Liver (tissue), 9 donors: ENCODE results near the gene PROX2. TPM values are rescaled to one million over a fixed set of nuclear protein-coding genes. Genes with fewer than 3 reads are reported as not detected.

Source experiments
- DNase-seq: peaks from one replicate; pipeline ENCODE4 v3.0.0-alpha.2; 2017; ENCODE audit warnings: low spot score
- H3K27ac ChIP-seq, 2 donors: one replicate each; pipeline ENCODE4 v1.7.0; 2013; ENCODE audit warnings: inconsistent platforms in 2 of 2, low read length in 2 of 2, control low read depth in 1 of 2, low read depth in 1 of 2, mild to moderate bottlenecking in 1 of 2
- H3K27me3 ChIP-seq, 4 donors: one replicate each; pipeline versions ENCODE4 v1.6.1 to v1.7.0; 2013; ENCODE audit warnings: low read length in 3 of 4, inconsistent platforms in 1 of 4, mild to moderate bottlenecking in 1 of 4, moderate library complexity in 1 of 4; ENCODE audit not compliant: control insufficient read depth in 4 of 4, insufficient read depth in 4 of 4
- H3K36me3 ChIP-seq, 4 donors: one replicate each; pipeline versions ENCODE4 v1.6.1 to v1.7.0; 2013; ENCODE audit warnings: low read length in 3 of 4, mild to moderate bottlenecking in 3 of 4, low read depth in 1 of 4, moderate library complexity in 1 of 4; ENCODE audit not compliant: control insufficient read depth in 4 of 4, insufficient read depth in 3 of 4
- H3K4me1 ChIP-seq, 4 donors: one replicate each; pipeline versions ENCODE4 v1.6.1 to v1.7.0; 2013; ENCODE audit warnings: low read length in 3 of 4, mild to moderate bottlenecking in 3 of 4, moderate library complexity in 1 of 4; ENCODE audit not compliant: control insufficient read depth in 4 of 4, insufficient read depth in 4 of 4
- H3K4me3 ChIP-seq, 3 donors: one replicate each; pipeline versions ENCODE4 v1.6.1 to v1.7.0; 2013; ENCODE audit warnings: low read length in 3 of 3, control low read depth in 1 of 3, low read depth in 1 of 3, mild to moderate bottlenecking in 1 of 3
- H3K9ac ChIP-seq, 2 donors: one replicate each; pipeline ENCODE4 v1.7.0; 2013; ENCODE audit warnings: low read length in 2 of 2, mild to moderate bottlenecking in 2 of 2, moderate library complexity in 2 of 2, control low read depth in 1 of 2, low read depth in 1 of 2
- H3K9me3 ChIP-seq, 4 donors: one replicate each; pipeline versions ENCODE4 v1.6.1 to v1.7.0; 2013; ENCODE audit warnings: low read length in 3 of 4; ENCODE audit not compliant: control insufficient read depth in 4 of 4
- CTCF ChIP-seq: fragments of 150-350 bp; IDR thresholded peaks from 2 replicates; pipeline ENCODE4 v1.5.1; 2017; ENCODE audit warnings: improper control_type of control experiment, low read depth, low read length; ENCODE audit not compliant: missing input control
- EGR1 ChIP-seq, 2 donors: IDR thresholded peaks; 2 replicates each; pipeline ENCODE4 v1.6.1; 2016 to 2018; ENCODE audit warnings: antibody characterized with exemption in 2 of 2, low read depth in 2 of 2
- FOXA1 ChIP-seq: IDR thresholded peaks from 2 replicates; pipeline ENCODE4 v1.6.1; 2016; ENCODE audit warnings: antibody characterized with exemption
- FOXA2 ChIP-seq: IDR thresholded peaks from 2 replicates; pipeline ENCODE4 v1.6.1; 2016; ENCODE audit warnings: antibody characterized with exemption
- GABPA ChIP-seq, 2 donors: IDR thresholded peaks in 1 of 2; conservative IDR thresholded peaks in 1 of 2; 2 replicates each; pipeline ENCODE4 v1.6.1; 2016; ENCODE audit warnings: antibody characterized with exemption in 2 of 2, mild to moderate bottlenecking in 1 of 2, moderate library complexity in 1 of 2
- HNF4A ChIP-seq, 2 donors: conservative IDR thresholded peaks; 2 replicates each; pipeline ENCODE4 v1.6.1; 2016; ENCODE audit warnings: antibody characterized with exemption in 2 of 2, mild to moderate bottlenecking in 2 of 2
- HNF4G ChIP-seq: IDR thresholded peaks from 2 replicates; pipeline ENCODE4 v1.6.1; 2016; ENCODE audit warnings: antibody characterized with exemption
- JUND ChIP-seq, 2 donors: IDR thresholded peaks; 2 replicates each; pipeline ENCODE4 v1.6.1; 2016; ENCODE audit warnings: antibody characterized with exemption in 2 of 2
- MAX ChIP-seq: IDR thresholded peaks from 2 replicates; pipeline ENCODE4 v1.6.1; 2016; ENCODE audit warnings: antibody characterized with exemption
- NR2F2 ChIP-seq: IDR thresholded peaks from 2 replicates; pipeline ENCODE4 v1.6.1; 2016; ENCODE audit warnings: antibody characterized with exemption
- RAD21 ChIP-seq, 2 donors: IDR thresholded peaks; 2 replicates each; pipeline ENCODE4 v1.6.1; 2016; ENCODE audit warnings: antibody characterized with exemption in 2 of 2, mild to moderate bottlenecking in 2 of 2
- RXRA ChIP-seq, 2 donors: IDR thresholded peaks; 2 replicates each; pipeline ENCODE4 v1.6.1; 2017 to 2018; ENCODE audit warnings: antibody characterized with exemption in 2 of 2, mild to moderate bottlenecking in 1 of 2
- SP1 ChIP-seq: IDR thresholded peaks from 2 replicates; pipeline ENCODE4 v1.6.1; 2018; ENCODE audit warnings: antibody characterized with exemption, mild to moderate bottlenecking
- TAF1 ChIP-seq: conservative IDR thresholded peaks from 2 replicates; pipeline ENCODE4 v1.6.1; 2016; ENCODE audit warnings: antibody characterized with exemption, mild to moderate bottlenecking
- YY1 ChIP-seq: IDR thresholded peaks from 2 replicates; pipeline ENCODE4 v1.6.1; 2016; ENCODE audit warnings: antibody characterized with exemption, mild to moderate bottlenecking
- ZBTB33 ChIP-seq: IDR thresholded peaks from 2 replicates; pipeline ENCODE4 v1.6.1; 2016; ENCODE audit warnings: antibody characterized with exemption
- WGBS: extraction: QIAGEN DNeasy Blood & Tissue Kit; methylation state at CpG from one replicate; pipeline ENCODE4 v1.1.7; 2013; 5-methylcytosine and 5-hydroxymethylcytosine counted together
- polyA plus RNA-seq, 2 donors: library from polyadenylated mRNA; stranded (reverse) in 1 of 2; unstranded in 1 of 2; fragments of 200-250 nt in 1 of 2; fragments of >200 nt in 1 of 2; fragmentation: Nextera tagmentation in 1 of 2; extraction: Ambion mirVana in 1 of 2; gene quantifications; one replicate each; pipeline versions ENCODE4 v1.2.1 to v1.2.3, GENCODE V29; 2013 to 2015
- total RNA-seq, 2 donors: library from RNA; depleted of rRNA; stranded (reverse); fragments of >200 nt; gene quantifications; one replicate each; pipeline ENCODE4 v1.2.3, GENCODE V29; 2014
- TF ChIP-seq, protein P1 (sequence below): IDR thresholded peaks from 2 replicates; pipeline ENCODE4 v1.6.1; 2016; ENCODE audit warnings: antibody characterized with exemption
- TF ChIP-seq, protein P2 (sequence below): IDR thresholded peaks from 2 replicates; pipeline ENCODE4 v1.6.1; 2016; ENCODE audit warnings: antibody characterized with exemption, mild to moderate bottlenecking
- donor health status: healthy.
- donor health status: healthy.
- donor health status: healthy.
- donor health status: healthy.
- donor health status: healthy.

Gene PROX2
- total and polyA plus RNA-seq, 4 donors = 0.06 TPM; not detected in 3

DNA sequence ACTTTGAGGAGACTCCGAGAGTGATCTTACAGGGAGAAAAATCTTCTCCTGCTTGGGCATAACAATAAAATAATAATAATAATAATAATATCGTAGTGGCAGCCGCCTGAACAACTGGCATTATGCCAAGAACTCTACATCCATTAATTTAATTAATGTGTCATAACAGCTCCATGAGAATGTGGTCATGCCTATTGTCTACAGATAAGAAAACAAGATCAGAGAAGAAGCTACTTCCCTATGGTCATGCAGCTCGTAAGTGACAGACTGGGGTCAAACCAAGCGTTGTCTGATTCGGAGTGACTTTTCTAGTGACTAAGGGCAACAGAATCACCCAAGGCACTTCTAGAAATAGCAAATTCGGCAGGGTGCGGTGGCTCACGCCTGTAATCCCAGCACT is 11.7 kb downstream of the PROX2 start:
- Histone ChIP-seq H3K9ac (no peak overlapping the region), H3K9me3 (no peaks in the 10 kb centered on the region), H3K27ac (no peak overlapping the region), H3K27me3 (no peaks in the 10 kb centered on the region), H3K36me3 (no peaks in the 10 kb centered on the region), H3K4me3 (no peak overlapping the region), H3K4me1 (no peaks in the 10 kb centered on the region)
- WGBS = 83% methylated on average over 9 of the region's 9 CpGs
- no peak for DNase-seq
- TF ChIP-seq HNF4A (conservative IDR thresholded peaks at IDR 0.05) (no peak), FOXA2 (no peak), SP1 (no peak), JUND (IDR thresholded peaks at IDR 0.05) (no peak), GABPA (IDR thresholded peaks at IDR 0.05 in 1 of 2, conservative IDR thresholded peaks at IDR 0.05 in 1 of 2) (no peak), MAX (no peak), TAF1 (no peak), RAD21 (IDR thresholded peaks at IDR 0.05) (no peak), YY1 (no peak), ZBTB33 (no peak), HNF4G (no peak), CTCF (no peak), FOXA1 (no peak), EGR1 (IDR thresholded peaks at IDR 0.05; ENCODE audit: low read depth in 2 of 2) (no peak), RXRA (IDR thresholded peaks at IDR 0.05) (no peak), NR2F2 (no peak)
- TF ChIP-seq, protein P1, sequence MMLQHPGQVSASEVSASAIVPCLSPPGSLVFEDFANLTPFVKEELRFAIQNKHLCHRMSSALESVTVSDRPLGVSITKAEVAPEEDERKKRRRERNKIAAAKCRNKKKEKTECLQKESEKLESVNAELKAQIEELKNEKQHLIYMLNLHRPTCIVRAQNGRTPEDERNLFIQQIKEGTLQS = no peak
- TF ChIP-seq, protein P2, sequence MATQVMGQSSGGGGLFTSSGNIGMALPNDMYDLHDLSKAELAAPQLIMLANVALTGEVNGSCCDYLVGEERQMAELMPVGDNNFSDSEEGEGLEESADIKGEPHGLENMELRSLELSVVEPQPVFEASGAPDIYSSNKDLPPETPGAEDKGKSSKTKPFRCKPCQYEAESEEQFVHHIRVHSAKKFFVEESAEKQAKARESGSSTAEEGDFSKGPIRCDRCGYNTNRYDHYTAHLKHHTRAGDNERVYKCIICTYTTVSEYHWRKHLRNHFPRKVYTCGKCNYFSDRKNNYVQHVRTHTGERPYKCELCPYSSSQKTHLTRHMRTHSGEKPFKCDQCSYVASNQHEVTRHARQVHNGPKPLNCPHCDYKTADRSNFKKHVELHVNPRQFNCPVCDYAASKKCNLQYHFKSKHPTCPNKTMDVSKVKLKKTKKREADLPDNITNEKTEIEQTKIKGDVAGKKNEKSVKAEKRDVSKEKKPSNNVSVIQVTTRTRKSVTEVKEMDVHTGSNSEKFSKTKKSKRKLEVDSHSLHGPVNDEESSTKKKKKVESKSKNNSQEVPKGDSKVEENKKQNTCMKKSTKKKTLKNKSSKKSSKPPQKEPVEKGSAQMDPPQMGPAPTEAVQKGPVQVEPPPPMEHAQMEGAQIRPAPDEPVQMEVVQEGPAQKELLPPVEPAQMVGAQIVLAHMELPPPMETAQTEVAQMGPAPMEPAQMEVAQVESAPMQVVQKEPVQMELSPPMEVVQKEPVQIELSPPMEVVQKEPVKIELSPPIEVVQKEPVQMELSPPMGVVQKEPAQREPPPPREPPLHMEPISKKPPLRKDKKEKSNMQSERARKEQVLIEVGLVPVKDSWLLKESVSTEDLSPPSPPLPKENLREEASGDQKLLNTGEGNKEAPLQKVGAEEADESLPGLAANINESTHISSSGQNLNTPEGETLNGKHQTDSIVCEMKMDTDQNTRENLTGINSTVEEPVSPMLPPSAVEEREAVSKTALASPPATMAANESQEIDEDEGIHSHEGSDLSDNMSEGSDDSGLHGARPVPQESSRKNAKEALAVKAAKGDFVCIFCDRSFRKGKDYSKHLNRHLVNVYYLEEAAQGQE = no peak
